SIG-M5 treated with dmso at 0.1 percent for 504 hours (cell line): ENCODE data around the gene ESR2.
"Not testable (repeated sequence)": the region's sequence is repeated elsewhere in the genome, so short reads cannot be mapped to it uniquely, and the experiment has no call there.

Experiments used
- DNase-seq: peaks from one replicate; lab custom pipeline; 2025; ENCODE audit not compliant: unreplicated experiment; lab: John Stamatoyannopoulos, UW

Gene ESR2

GRCh38 chr14:64149921-64150320, 144.2 kb downstream of the ESR2 start:
- no peak for DNase-seq

DNA sequence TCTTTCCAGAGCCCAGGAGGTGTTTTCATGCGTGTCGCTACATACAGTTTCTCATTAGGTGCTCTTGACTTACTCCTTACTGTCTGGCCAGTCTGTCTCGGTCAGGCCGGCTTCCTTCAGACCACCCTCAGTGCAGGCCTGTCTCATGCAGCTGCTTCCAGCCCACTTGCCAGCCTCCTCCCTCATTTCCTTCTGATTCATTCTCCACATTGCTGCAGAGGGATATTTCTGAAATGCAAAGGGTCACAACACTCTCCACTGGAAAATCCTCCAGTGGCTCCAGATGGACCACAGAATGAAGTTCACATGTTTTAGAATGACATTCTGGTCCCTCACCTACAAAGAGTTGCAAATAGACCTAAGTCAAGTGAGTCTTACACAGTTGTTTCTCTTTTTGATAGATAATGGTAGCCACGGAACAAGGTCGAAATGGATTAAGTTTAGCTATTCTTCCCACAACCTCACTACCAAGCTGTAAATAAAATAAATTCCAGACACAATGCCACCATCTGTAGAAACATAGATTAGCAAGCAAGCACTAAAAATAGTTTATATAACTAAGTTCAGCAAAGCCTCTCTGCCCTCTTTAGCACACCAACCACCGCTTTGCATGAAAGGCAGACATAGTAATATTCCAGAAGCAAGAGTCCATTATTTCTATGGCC, 146.9 kb downstream of the ESR2 start:
- DNase-seq = no peak

DNA sequence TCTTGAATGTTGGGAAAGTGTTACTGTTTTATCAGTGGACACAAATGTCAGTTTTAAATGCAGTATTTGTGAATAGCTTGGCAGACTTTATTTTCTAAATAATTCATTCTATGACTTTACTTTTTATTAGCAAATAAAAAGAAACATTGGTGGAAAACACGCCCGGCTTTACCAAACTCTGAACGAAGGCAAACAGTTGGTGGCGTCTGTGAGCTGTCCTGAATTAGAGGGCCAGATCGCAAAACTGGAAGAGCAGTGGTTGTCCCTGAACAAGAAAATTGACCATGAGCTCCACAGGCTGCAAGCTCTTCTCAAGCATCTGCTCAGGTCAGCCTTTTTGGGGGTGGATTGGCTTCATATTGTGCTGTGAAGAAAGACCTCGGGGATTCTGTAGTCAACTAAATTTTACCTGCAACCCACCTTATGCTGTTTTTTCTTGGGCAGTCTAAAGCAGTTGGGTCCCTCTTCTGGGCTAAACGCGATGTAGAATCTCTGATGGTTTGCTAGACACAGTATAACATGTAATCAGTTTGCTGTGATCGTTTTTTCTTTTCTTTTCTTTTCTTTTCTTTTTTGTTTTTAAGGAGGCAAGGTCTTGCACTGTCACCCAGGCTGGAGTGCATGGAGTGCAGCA, 156.4 kb downstream of the ESR2 start:
- peak; percentile 43 for DNase-seq

- no peak for DNase-seq
Observed at GRCh38 chr14:64126548-64126947, 167.6 kb downstream of the ESR2 start.

- no peak for DNase-seq
Observed at GRCh38 chr14:64125270-64125669, 168.9 kb downstream of the ESR2 start.

DNA sequence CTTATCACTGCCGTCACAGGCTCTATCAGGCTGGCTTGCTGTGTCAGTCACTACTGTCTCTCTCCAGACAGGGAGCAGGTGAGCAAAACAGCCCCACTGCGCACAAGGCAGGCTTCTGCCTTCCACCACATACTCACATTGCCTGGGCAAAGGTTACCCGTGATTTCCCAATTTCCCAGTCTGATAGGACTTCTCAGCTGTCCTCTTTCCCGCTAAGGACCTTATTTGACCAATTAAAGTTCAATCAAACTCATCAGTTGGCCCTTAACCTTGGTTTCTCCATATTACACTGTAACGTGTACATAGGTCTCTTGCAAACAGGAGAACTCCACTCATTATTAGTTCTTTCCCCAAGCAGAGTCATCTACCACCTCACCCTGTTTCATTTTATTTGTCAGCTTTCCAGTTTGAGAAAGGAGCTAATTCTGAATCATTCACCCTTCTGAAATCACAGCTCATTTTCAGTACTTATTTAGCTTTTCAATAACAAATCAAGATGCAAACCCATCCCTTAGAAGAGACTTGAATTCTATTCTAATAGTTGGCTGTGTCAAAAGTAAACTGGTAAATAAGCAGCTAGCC, 170.8 kb downstream of the ESR2 start:
- no peak for DNase-seq

- DNase-seq = no peak
Observed at GRCh38 chr14:64119980-64120379, 174.2 kb downstream of the ESR2 start.

- no peak for DNase-seq
Observed at GRCh38 chr14:64119500-64119899, 174.7 kb downstream of the ESR2 start.

DNA sequence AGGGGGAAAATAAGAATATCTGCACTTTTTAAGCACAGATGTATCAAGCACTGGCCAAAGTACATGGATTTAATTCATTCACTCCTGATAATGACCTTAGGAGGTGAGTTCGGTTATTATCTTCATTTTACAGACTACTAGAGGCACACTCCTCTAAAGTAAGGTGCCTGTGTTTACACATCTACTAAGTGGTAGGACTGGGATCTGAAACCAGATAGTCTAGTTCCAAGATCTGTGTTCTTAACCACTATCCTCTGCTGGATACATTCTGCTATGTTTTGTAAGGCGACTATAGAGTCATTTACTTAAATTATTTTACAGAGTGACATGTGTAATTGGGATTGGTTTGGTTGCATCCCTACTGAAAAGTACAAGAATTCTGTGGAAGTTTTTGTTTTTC, 175.3 kb downstream of the ESR2 start:
- no peak for DNase-seq

GRCh38 chr14:64118403-64118742, 175.8 kb downstream of the ESR2 start:
- DNase-seq = not testable (repeated sequence)

DNA sequence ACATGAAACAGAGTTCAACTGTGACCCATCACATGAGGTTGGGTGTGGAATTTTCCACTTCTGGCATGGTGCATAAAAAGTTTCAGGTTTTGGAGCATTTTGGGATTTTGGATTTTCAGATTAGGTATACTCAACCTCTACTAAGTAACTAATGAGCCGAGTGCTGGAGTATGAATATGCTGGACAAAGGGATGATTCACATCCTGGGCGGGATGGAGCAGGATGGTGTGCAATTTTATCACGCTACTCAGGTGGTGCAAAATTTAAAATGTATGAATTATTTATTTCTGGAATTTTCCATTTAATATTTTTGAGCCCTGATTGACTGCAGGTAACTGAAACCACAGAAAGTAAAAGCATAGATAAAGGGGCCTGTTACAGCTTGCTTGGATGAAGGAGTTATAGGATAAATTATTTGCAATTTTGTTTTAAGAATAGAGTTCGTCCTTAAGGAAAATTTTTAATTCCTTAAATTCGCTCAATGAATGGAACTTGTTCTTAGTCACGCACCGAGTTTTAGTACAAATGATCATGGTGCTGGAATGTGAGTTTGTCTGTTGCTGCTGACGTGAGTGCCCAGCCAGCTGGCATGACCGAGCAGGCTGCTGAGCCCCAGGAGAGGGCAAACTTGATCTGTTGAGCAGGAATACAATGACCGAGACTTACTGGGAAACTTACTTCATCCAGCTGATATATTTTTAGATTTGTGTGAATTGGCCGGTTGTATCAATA, 176.3 kb downstream of the ESR2 start:
- no peak for DNase-seq

DNA sequence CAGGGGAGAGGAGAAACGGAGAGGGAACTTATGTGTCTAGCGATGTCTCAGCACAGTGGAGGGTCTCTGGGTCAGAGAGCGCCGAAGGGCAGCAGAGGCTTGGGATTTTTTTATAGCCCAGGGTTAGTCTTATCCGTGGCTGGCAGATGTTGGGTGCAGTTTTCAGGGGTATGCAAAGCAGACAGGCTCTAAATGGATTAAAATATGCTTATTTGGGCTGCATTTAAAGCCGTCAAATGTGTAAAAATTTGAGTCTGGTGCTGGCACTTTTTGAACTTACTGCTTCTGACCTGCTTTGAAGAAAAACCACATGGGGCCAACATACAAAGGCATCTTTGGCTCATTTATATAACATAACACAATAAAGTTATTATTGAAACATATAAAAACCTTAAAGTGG, 178.8 kb downstream of the ESR2 start:
- no peak for DNase-seq

DNA sequence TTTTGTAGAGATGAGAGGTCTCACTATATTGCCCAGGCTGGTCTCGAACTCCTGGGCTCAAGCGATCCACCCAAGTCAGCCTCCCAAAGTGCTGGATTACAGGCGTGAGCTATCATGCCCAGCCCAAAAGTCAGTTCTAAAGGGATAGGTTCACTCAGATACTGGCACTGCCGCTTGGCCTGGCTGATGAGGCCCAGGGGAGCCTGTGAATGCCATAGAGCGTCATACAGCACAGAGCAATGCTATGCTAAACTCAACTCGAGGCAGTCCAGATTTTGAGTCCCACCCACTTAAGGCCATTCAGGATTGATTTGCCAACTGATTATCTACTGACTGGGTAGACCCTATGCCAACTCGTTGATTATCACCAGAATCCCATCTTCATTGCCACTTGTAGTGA, 179.4 kb downstream of the ESR2 start:
- DNase-seq = no peak

DNA sequence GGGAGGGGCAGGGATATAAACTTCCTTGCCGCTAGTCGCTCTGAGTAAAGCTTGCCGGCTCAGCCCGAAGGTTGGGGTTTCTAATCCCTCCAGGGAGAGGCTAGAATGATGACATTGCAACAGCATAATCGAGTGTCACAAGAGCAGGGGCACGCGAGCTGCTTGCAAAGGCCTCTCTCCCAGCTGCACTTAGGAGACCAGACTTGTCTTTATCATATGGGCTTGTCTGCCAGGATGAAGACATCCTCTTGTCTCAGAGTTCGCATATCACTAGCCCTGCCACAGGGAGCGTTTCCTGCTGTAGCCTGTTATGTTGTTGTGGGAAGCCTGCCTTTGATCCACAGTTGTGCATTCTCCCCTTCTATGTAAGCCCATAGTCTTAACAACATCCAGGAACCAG, 180.0 kb downstream of the ESR2 start:
- peak; percentile 70 for DNase-seq

- DNase-seq = no peak
Observed at GRCh38 chr14:64112867-64113678, 181.1 kb downstream of the ESR2 start.

DNA sequence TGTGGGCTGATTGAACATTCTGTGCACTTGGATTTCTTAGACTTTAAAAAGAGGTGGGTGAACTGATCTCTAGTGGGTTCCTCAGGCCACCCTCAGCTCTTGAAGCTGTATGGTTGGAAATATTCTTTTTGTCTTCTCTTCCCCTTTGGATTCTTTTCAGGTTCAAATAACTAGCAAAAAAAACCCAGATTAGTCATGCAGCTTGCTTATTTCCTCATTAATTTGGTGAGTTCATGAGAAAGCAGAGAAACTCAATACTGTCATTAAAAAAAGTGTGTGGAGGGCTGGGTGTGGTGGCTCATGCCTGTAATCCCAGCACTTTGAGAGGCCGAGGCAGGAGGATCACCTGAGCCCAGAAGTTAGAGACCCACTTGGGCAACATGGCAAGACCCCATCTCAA, 183.4 kb downstream of the ESR2 start:
- no peak for DNase-seq

GRCh38 chr14:64109819-64110554, 184.2 kb downstream of the ESR2 start:
- no peak for DNase-seq

DNA sequence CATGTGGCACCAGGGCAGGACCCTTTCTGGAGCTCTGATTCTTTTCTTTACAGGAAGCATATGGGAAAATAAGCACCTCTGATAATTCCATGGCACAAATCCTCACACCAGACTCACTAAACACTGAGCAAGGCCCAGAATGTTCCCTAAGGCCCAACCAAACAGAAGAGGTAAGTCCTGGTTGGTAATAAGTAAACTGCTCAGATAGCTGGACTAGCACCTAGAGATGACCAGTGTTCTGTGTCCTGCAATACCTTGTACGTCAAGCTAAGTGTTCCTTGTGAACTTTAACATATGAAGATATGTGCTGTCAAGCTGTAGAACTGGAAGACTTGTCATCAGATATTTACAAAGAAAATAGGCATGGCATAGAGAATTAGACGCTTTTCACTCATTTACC, 186.7 kb downstream of the ESR2 start:
- DNase-seq = no peak

DNA sequence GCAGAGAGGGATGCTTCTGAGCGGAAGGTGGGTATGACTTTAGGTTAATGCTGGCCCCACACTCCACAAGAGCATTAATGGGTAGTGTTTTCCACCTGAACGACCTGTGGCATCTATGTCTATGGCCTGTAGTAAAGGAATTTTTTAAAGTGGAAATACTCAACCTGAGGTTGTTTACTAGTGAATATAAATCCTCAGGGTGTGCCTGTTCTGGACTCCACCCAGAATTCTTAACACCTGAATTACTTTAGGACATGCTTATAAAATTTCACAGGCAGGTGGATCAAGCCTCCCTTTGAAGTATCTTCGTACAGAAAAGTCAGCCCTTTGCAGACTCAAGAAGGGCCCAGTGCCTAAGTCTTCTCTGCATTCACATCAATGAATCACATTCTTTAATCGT, 196.1 kb downstream of the ESR2 start:
- no peak for DNase-seq

DNA sequence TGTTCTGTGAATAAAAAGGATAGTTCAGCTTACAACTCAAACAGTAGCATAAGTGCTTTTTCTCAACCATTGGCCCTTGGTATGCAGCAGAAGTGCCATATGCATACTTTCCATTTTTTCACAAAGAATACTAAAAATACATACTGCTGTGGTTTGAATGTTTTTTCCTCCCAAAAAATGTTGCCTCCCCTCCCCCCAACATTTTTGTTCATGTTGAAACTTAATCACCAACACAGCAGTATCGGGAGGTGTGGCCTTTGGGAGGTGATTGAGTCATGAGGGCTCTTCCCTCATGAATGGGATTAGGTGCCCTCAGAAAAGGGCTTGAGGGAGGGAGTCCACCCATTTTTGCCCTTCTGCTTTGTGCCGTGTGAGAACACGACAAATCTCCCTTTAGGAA, 198.6 kb downstream of the ESR2 start:
- DNase-seq = no peak

DNA sequence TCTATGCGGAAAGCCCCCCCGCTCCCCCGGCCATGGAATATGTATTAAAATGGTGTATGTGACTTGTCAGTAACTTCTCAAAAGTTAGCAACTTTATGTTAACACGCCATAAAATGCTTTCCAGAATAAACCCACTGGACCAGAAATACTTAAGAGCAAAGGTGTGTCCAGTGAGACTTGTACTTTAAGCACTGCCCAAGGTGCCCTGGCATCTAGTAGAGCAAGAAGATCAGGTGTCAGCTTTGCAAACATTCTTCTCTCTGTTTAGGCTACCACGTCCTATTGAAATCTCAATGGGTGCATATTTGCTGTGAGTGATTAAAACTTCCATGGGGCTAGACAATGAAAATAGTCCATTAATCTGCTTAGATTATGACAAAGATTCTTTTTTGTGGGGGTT, 201.2 kb downstream of the ESR2 start:
- DNase-seq = peak; percentile 50
